ENCODE results near the gene LSM4. TPM values are rescaled to one million over a fixed set of nuclear protein-coding genes. Genes with fewer than 3 reads are reported as not detected.

The LSM4 gene
- total RNA-seq, 1 donor from 2014 or later, result 440 TPM

GRCh38 chr19:18270326-18270725, 52.5 kb downstream of the LSM4 start:
- Histone ChIP-seq H3K9ac (no peak overlapping the region), H3K9me3 (ENCODE audit: low read depth) (no peaks in the 10 kb centered on the region), H3K79me2 (ENCODE audit: low read depth) (peaks cover 2% of the 10 kb centered on the region), H3K27ac (no peak overlapping the region), H3K4me2 (no peak overlapping the region), H3K27me3 (no peaks in the 10 kb centered on the region), H3F3A (ENCODE audit: low read depth) (peaks cover 4% of the 10 kb centered on the region), H4K20me1 (ENCODE audit: low read depth) (peaks cover 34% of the 10 kb centered on the region), H3K4me3 (no peak overlapping the region), H2AFZ (replicated peaks) (no peak overlapping the region), H3K4me1 (no peaks in the 10 kb centered on the region), H3K36me3 (no peaks in the 10 kb centered on the region)
- DNase-seq (ENCODE audit: low spot score), result no peak
- Mint-ChIP-seq H3K27ac (no peak overlapping the region), H3K4me1 (peaks cover 3% of the 10 kb centered on the region), H3K4me3 (no peak overlapping the region), H3K27me3 (ENCODE audit: insufficient read depth, low read depth) (no peaks in the 10 kb centered on the region), H3K36me3 (peaks cover 14% of the 10 kb centered on the region), H3K9me3 (no peaks in the 10 kb centered on the region)
- TF ChIP-seq CTCF (IDR thresholded peaks at IDR 0.05) (no peak), EZH2phosphoT487 (IDR thresholded peaks at IDR 0.05) (no peak), EZH2 (IDR thresholded peaks at IDR 0.05) (no peak)

DNA sequence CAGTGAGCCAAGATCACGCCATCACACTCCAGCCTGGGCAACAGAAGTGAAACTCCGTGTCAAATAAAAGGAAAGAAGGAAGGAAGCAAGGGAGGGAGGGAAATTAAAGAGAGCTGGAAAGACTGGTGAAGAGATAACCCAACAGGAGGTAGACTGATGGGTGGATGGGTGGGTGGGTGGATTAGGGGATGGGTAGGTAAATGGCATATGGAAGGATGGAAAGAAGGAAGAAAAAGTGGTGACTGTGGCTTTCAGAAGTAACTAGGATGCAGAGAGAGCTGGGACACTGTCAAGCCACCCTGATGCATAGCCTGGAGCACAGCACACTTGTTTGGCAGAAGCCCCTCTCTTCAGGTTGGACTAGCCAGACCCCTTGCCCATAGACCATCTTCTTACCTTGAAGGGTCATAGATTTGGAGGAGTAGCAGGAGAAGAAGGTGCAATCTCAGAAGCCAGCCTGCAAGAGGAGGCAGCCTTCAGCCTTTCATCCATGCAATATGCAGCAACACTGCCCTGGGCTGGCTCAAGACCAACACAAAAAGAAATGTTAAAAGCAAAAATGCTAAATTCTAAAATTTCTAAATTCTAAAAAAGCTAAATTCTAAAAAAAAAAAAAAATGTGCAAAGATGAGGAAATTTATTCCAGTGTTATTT, 53.7 kb downstream of the LSM4 start:
- no peaks in the 10 kb centered on the region for H3K9me3 ChIP-seq (ENCODE audit: low read depth)
- no peak overlapping the region for H3K4me3 Mint-ChIP-seq
- H3K4me2 ChIP-seq, result no peak overlapping the region
- peaks cover 4% of the 10 kb centered on the region for H3F3A ChIP-seq (ENCODE audit: low read depth)
- H3K27me3 ChIP-seq, result no peaks in the 10 kb centered on the region
- no peak overlapping the region for H3K9ac ChIP-seq
- H3K4me1 ChIP-seq, result no peaks in the 10 kb centered on the region
- no peaks in the 10 kb centered on the region for H3K4me1 Mint-ChIP-seq
- H3K27ac Mint-ChIP-seq, result no peak overlapping the region
- H3K4me3 ChIP-seq, result no peak overlapping the region
- H3K36me3 Mint-ChIP-seq, result peaks cover 14% of the 10 kb centered on the region
- no peaks in the 10 kb centered on the region for H3K27me3 Mint-ChIP-seq (ENCODE audit: insufficient read depth, low read depth)
- no peak overlapping the region for H2AFZ ChIP-seq (replicated peaks)
- H3K9me3 Mint-ChIP-seq, result no peaks in the 10 kb centered on the region
- H3K36me3 ChIP-seq, result no peaks in the 10 kb centered on the region
- TF ChIP-seq EZH2phosphoT487 (IDR thresholded peaks at IDR 0.05), result no peak
- no peaks in the 10 kb centered on the region for H3K79me2 ChIP-seq (ENCODE audit: low read depth)
- no peak for DNase-seq (ENCODE audit: low spot score)
- H4K20me1 ChIP-seq (ENCODE audit: low read depth), result peaks cover 23% of the 10 kb centered on the region
- H3K27ac ChIP-seq, result no peak overlapping the region

DNA sequence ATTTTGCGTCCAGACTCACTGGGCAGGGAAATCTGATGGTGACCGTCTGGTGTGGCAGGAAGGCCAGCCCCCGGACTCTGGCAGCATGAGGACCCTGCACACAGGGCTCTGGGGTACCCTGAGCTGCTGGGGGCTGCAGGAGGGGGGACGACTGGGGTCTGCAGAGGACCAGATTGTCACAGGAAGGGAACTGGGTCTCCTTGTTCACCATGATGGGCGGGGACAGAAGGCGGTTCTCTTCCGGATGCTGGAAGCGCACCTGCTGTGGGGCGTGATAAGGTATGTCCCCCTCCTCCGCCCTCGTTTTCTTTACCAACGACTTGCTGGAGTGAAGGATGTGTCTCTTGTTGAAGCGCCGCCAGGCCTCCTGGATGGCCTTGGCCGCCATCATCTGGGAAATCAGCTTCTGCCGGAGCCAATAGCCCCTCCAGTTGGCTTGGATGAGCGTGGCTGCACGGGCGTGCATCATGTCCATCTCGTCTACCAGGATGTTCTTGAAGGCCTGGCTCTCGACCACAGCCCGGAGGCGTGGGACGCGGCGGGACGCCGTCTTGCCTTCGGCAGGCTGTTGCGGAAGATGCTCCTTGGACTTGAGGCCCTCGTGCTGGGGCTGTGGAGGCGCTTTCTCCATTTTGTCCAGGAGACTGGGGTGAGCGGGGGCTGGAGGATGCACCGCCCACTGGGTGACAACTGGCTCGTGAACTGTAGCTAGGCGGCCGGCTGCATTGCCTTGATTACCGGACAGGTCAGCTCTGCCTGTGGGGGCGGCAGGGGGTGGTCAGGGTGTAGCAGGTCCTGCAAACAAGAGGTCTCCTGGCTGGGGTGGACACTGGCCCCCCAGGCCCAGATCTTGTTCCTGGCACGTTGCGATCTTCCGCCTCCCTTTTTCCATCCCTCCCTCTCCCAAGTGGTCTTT, 55.8 kb downstream of the LSM4 start:
- TF ChIP-seq CTCF (IDR thresholded peaks at IDR 0.05) (no peak), EZH2phosphoT487 (IDR thresholded peaks at IDR 0.05) (no peak), EZH2 (IDR thresholded peaks at IDR 0.05) (no peak)
- Mint-ChIP-seq H3K27ac (no peak overlapping the region), H3K4me3 (no peak overlapping the region), H3K9me3 (no peaks in the 10 kb centered on the region), H3K36me3 (peaks cover 14% of the 10 kb centered on the region), H3K4me1 (no peaks in the 10 kb centered on the region), H3K27me3 (ENCODE audit: insufficient read depth, low read depth) (peaks cover 2% of the 10 kb centered on the region)
- Histone ChIP-seq H3K9ac (no peak overlapping the region), H3K36me3 (no peaks in the 10 kb centered on the region), H3K4me2 (no peak overlapping the region), H3K9me3 (ENCODE audit: low read depth) (no peaks in the 10 kb centered on the region), H2AFZ (replicated peaks) (no peak overlapping the region), H3K4me1 (no peaks in the 10 kb centered on the region), H3K27me3 (no peaks in the 10 kb centered on the region), H3K4me3 (no peak overlapping the region), H3F3A (ENCODE audit: low read depth) (peaks cover under 1% of the 10 kb centered on the region), H3K27ac (no peak overlapping the region), H4K20me1 (ENCODE audit: low read depth) (peaks cover 13% of the 10 kb centered on the region), H3K79me2 (ENCODE audit: low read depth) (no peaks in the 10 kb centered on the region)
- DNase-seq (ENCODE audit: low spot score), result no peak

Measured in neural progenitor cell (in vitro differentiated cells).